Airway epithelial cell (primary cell): Measurements from ENCODE around the gene KASH5. TPM values are rescaled to one million over a fixed set of nuclear protein-coding genes. Genes with fewer than 3 reads are reported as not detected.

Source experiments
- total RNA-seq: library from RNA; depleted of rRNA; stranded (reverse); fragments of >200 nt; gene quantifications from 2 replicates; pipeline ENCODE4 v1.2.3, GENCODE V29; 2015

The KASH5 gene, protein sequence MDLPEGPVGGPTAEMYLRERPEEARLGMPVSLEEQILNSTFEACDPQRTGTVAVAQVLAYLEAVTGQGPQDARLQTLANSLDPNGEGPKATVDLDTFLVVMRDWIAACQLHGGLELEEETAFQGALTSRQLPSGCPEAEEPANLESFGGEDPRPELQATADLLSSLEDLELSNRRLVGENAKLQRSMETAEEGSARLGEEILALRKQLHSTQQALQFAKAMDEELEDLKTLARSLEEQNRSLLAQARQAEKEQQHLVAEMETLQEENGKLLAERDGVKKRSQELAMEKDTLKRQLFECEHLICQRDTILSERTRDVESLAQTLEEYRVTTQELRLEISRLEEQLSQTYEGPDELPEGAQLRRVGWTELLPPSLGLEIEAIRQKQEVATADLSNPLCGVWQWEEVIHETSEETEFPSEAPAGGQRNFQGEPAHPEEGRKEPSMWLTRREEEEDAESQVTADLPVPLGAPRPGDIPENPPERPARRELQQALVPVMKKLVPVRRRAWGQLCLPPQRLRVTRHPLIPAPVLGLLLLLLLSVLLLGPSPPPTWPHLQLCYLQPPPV
- total RNA-seq, result not detected in 2 replicates

DNA sequence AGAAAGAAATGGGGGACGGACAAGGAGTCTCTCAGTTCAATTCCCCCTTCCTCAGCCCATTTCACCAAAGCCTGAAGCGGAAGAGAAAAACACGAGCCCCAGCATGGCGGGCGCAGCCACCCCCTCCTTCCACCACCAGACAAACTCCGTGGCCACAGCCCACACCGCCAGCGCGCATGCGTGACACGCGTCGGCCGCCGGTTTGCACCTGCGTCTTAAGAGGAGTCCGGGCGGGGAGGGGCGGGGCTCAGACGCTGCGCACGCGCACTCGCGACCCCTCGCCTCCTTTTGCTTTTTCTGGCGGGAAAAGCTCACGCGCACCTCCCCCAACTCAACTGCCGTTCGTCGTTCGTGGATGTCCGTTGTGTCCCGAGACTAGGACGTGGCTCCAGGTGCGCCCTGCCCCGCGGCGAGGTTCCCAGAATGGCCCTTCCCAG, at the start of gene KASH5:
Gene KASH5 (plus strand): TSS at position 314 of the 437 bp plus-strand sequence. CDS start 2,635 bp downstream, outside the sequence.

DNA sequence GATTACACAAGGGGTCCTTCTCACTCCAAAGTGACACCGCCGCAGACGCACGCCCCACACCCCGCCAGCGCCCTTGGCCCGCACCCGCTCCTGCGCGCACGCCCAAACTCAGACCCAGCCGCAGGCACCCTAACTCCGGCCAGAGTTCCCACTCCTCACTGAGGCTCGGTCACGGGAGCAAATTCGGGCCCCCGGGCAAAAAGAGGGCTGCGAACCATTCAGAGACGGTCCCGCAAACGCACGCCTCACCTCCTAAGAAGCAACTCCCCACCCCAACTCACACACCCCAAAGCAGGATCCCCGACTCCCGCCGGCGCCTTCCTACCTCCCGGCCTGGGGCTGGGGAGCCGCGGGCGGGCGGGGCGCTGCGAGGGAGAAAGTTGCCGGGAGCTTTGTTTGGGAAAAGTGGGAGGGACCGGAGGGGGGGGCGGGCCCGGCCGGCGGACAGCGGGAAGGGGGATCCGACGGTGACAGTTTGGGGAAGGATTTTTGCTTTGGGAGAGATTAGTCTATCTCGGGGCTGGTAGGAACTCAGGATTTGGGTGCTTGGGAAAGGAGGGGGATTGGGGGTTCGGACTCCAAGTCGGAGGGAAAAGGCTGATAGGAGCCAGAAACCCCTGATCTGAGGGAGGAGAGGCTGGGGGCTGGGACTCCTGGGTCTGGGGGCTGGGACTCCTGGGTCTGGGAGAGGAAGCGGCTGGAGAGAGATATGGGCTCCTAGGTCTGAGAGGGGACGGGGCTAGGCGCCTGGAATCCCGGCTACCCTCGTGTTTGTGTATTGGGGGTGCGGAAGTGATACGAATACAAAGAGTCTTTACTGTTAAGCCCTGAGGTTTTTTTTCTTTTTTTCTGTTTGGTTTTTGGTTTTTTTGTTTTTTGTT, 25.8 kb upstream of the KASH5 start, which contains the start of gene TEAD2:
Gene TEAD2 (minus strand): TSS at position 369 of the 881 bp plus-strand sequence. CDS start 2,341 bp downstream, outside the sequence.

DNA sequence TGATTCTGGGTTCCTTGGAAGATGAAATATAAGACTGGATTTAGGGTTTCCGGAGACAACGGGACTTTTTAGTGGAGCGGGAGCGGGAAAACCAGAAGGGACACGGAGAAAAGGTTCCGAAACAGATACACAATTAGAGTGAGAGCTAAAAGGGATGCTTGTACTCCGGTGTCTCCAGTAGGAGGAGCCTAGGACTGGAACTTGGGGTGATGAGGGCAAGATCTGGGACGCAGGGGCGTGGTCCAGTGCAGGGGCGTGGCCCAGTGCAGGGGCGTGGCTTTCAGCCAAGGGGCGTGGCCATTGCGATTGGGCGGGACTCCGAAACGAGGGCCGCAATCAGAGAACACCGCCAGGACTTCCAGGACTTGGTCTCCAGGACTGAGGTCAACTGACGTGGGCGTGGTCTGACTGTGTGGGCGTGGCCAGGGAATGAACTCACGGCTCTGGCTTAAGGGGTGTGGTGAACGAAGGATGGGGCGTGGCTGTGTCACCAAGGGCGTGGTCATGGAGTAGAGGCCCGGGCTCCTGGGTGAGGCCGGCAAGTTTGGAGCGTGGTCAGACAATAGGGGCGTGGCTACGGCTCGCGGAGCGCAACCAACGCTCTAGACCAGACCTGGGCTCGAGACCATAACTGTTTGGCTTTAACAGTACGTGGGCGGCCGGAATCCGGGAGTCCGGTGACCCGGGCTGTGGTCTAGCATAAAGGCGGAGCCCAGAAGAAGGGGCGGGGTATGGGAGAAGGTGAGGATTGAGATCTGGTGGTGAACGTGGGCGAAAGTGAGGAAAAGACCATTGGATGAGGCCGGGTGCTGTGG, 24.6 kb upstream of the KASH5 start, which contains the start of gene DKKL1:
Gene DKKL1 (plus strand): TSS at position 610 of the 815 bp plus-strand sequence. CDS start 122 bp downstream, at position 732.

DNA sequence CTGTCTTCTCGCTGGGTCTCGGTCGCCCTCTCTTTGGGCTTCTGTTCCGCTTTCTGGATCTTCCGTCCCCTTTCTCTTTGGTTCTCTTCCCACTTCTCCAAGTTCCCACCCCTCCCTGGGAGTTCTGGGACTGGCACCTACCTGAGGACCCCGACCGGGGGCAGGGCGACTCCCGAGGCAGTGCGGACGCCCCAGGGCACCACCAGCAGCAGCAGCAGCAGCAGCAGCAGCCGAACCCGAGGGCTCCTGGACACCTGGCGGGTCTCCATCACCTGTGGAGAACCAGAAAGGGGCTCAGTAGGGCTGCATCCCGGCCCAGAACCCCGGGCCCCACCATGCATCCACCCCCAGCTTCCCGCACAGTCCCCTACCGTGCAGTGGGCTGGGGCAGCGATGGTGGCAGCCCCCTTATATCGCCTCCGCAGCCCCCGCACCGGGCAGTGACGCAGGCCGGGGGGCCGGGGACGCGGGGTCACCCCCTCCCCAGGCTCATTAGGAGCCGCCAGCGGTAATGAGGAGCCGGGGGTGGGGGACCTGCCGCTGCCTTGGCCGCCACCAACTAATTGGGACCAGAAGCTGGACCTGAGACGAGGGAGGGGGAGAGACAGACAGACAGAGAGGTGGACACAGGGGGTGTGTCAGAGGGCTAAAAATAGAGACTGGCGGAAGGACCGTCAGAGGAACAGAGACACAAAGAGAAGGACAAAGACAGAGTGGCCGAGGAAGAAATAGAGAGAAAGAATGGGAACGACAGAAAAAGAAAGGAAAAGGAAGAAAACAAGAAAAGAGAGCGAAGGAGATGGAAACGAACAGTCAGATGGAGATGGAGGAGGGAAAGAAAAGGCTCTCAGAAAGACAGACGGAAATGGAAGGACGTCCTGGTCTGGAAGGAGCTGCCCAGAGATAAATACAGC, 35.3 kb downstream of the KASH5 start, which contains the start of gene PTH2:
Gene PTH2 (minus strand): TSS at position 371 of the 914 bp plus-strand sequence. CDS start 102 bp downstream, at position 269.

DNA sequence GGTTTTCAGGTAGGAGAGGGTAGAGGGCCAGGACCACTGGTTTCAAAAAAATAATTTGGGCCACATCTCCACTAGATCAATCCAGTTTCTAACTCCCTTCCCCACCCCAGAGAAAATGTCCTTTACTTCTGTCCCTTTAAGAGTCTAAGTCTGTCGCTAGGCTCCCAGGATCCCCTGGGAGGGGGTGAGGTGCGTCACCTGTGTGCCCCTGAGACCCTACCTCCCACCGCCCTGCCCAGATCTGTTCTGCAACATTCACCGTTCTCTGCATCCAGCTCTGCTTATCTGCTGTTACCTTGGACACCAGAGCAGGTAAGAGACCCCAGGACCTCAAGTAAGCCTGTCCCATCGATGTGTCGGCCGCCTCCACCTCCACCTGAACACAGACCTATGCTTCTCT, 37.1 kb downstream of the KASH5 start, which contains the start of gene GFY:
Gene GFY (plus strand): TSS at position 211 of the 400 bp plus-strand sequence. CDS start 1,043 bp downstream, outside the sequence.

DNA sequence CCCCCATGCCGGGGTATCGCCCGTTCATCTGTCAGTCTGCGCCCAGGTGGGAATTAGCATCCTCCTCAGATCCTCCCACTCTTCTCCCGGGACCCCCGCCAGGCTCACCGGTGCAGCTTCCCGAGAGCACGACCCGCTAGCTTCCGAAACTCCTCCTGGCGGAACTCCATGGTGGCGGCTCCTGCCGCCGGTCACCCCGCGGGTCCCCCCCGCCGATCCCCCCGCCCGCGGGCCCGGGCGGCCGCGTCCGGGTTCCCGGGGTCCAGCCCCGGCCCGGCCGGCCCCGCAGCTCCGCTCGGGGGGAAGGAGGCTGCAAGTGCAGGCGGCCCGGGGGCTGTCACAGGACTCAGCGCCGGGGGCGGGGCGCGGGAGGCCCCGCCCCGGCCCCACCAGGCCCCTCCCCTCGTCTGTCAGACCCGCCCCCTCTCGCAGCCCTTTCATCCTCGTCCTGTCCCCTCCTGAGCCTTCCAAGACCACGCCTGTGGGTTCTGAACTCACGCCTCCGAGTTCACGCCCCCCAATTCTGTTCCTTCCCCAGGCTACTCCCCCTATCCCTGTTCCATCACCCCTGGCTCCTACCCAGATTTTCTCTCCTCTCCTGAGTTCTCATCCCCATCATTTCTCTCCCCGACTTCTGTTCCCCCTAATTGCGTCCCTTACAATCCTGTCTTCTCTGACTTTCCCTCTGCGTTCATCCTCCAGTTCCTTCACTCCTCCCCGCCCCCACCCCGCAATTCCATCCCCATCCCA, 53.3 kb downstream of the KASH5 start, which contains the start of gene SLC17A7:
Gene SLC17A7 (minus strand): TSS at position 318 of the 750 bp plus-strand sequence. CDS start 148 bp downstream, at position 170.

DNA sequence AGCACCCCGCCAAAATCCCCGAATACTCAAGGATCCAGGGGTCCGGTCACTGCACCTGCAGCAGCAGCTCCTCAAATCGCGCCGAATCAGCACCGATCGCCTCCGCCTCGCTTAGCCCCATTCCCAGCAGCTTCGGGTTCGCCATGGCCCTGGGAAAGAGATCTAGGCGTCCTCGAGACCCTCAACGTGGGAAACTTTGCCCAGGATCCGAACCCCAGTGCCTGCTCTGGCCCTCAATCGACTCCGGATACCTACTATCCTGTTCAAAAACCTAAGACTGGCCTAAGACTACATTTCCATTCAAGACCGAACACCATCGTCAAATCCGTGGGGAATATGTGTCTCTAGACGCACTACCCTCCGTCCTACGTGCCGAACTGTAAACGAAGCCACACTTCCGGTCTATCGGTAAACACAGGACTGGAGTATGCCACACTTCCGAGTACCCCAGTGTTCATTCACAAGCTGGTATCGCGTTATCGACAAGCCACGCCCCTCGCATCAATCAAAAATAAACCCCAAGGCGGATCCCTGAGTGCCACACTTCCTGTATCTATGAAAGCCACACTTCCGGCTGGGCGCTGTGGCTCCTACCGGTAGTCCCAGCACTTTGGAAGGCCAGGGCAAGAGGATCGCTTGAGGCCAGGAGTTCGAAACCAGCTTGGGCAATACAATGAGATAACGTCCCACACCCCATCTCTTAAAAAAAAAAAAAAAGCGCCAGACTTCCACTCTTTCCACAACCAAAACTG, 63.6 kb downstream of the KASH5 start, which contains the start of gene PIH1D1:
Gene PIH1D1 (minus strand): TSS at position 385 of the 752 bp plus-strand sequence. CDS start 240 bp downstream, at position 145.

DNA sequence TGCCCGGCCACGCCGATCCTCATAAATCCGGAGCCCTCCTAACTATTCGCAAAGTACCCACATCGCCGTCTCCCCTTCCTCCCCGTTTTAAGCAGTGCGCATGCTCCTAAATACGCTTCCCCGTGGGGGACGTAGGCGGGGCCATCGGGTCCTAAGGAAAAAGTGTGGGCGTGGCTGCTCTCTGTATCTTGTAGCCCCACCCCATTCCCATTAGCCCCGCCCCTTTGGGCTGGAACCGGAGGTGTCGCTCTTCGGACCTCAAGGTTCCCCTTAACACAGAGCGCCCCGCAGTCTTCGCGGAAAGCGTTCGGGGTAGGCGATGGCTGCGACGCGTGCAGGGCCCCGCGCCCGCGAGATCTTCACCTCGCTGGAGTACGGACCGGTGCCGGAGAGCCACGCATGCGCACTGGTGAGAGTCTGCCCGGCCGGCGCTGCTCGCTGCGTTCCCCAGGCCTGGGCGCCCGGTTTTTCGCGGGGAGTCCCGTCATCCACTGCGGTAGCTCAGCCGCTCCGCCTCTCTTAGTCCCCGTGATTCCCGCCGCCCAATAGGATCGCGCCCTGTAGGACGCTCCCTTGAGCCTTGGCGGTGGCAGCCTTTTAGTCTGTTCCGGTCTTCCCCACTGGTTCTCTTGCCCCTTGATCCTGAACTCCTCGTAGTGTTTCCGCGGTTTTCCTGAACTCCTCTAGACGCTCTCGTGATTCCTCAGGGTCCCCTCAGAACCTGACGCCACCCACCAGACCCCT, 65.1 kb downstream of the KASH5 start, which contains the start of gene ALDH16A1:
Gene ALDH16A1 (plus strand): TSS at position 213 of the 744 bp plus-strand sequence. CDS start 107 bp downstream, at position 320.

Other genes with a start within 250 kb of the KASH5 start
- gene HRC, start 232.9 kb upstream of the KASH5 start, total RNA-seq, result not detected in 2 replicates
- 19.6 and 20.2 TPM in 2 replicates for gene TRPM4, start 230.5 kb upstream of the KASH5 start, total RNA-seq
- not detected in 2 replicates for gene SLC6A16, start 63.1 kb upstream of the KASH5 start, total RNA-seq
- not detected in 2 replicates for gene CD37, start 52.8 kb upstream of the KASH5 start, total RNA-seq
- gene TEAD2, start 25.8 kb upstream of the KASH5 start, total RNA-seq, result 29.8 and 32.4 TPM in 2 replicates
- gene DKKL1, start 24.4 kb upstream of the KASH5 start, total RNA-seq, result 0.14 TPM in 1 of 2 replicates, not detected in the other
- not detected in 2 replicates for gene PTH2, start 35.2 kb downstream of the KASH5 start, total RNA-seq
- not detected in 2 replicates for gene GFY, start 37.1 kb downstream of the KASH5 start, total RNA-seq
- 0.14 TPM in 1 of 2 replicates, not detected in the other for gene SLC17A7, start 53.3 kb downstream of the KASH5 start, total RNA-seq
- 96.7 and 106 TPM in 2 replicates for gene PIH1D1, start 63.6 kb downstream of the KASH5 start, total RNA-seq
- gene ALDH16A1, start 65.0 kb downstream of the KASH5 start, total RNA-seq, result 37.9 and 44.0 TPM in 2 replicates
- 0.46 and 0.49 TPM in 2 replicates for gene FLT3LG, start 86.0 kb downstream of the KASH5 start, total RNA-seq
- 3,198 and 3,252 TPM in 2 replicates for gene RPL13A, start 99.4 kb downstream of the KASH5 start, total RNA-seq
- 4,387 and 4,926 TPM in 2 replicates for gene RPS11, start 108.2 kb downstream of the KASH5 start, total RNA-seq
- 23.0 and 27.2 TPM in 2 replicates for gene FCGRT, start 124.4 kb downstream of the KASH5 start, total RNA-seq
- gene RCN3, start 139.8 kb downstream of the KASH5 start, total RNA-seq, result 2.3 and 4.7 TPM in 2 replicates
- 57.1 and 61.2 TPM in 2 replicates for gene NOSIP, start 192.3 kb downstream of the KASH5 start, total RNA-seq
- 7.6 and 10.0 TPM in 2 replicates for gene PRRG2, start 193.1 kb downstream of the KASH5 start, total RNA-seq
- gene PRR12, start 202.9 kb downstream of the KASH5 start, total RNA-seq, result 7.2 and 10.9 TPM in 2 replicates